Mucosa of descending colon (tissue), 3 donors: ENCODE results near the gene METTL25B. TPM values are rescaled to one million over a fixed set of nuclear protein-coding genes. Genes with fewer than 3 reads are reported as not detected.
A peak's percentile ranks its signal among the peaks of the same experiment; 100 is the strongest.

Source experiments
- ATAC-seq: fragments of 200-7000 bp; cut with Tn5 transposase; one replicate; pipeline ENCODE4 v1.9.1; 2020; ENCODE audit warnings: mild to moderate bottlenecking, moderate library complexity
- DNase-seq, 3 donors: peaks; one replicate each; pipeline ENCODE4 v3.0.0-alpha.2; 2020
- H3K36me3 ChIP-seq: fragments of 200-600 bp; one replicate; pipeline ENCODE4 v1.8.0; 2021; ENCODE audit warnings: low read depth, mild to moderate bottlenecking
- H3K4me1 ChIP-seq: fragments of 200-600 bp; one replicate; pipeline ENCODE4 v1.8.0; 2021; ENCODE audit warnings: low read depth, mild to moderate bottlenecking
- H3K4me3 ChIP-seq: fragments of 200-600 bp; one replicate; pipeline ENCODE4 v1.8.0; 2021; ENCODE audit warnings: mild to moderate bottlenecking
- H3K9me3 ChIP-seq: fragments of 200-600 bp; one replicate; pipeline ENCODE4 v1.8.0; 2021; ENCODE audit warnings: mild to moderate bottlenecking
- CTCF ChIP-seq: fragments of 200-600 bp; IDR thresholded peaks from one replicate; pipeline ENCODE4 v1.8.0; 2022; ENCODE audit warnings: antibody characterized with exemption, mild to moderate bottlenecking
- intact Hi-C, 2 donors: fragments of 100-400 bp; cut with DNase I in 1 of 2; cut with micrococcal nuclease in 1 of 2; formaldehyde crosslinking; loops; one replicate each; pipeline versions ENCODE4 v1.11.0 to v1.11.1; 2022; cut with DNase I, micrococcal nuclease
- total RNA-seq, 3 donors: library from RNA; stranded (reverse); fragmentation: NEBNext Ultra II Directional in 2 of 3; extraction: Animal tissue kit (Norgen Biotek cat#: 25700) in 2 of 3; gene quantifications; one replicate each; pipeline versions ENCODE4 v1.2.1 to v1.2.4, GENCODE V29; 2021 to 2023
- donor health status: DM: no; HTN: no; CAD: no; lungs with moderate emphysema.
- donor health status: DM: no; HTN: no; CAD: no.
- donor health status: DM: no; HTN: yes; CAD: no.

The METTL25B gene
- total RNA-seq, 3 donors from 2014 or later, result 35.1 to 58.6 (median 44.4) TPM

- H3K9me3 ChIP-seq, result no peaks in the 10 kb centered on the region
- ATAC-seq (no peak), DNase-seq (no peak)
- TF ChIP-seq CTCF, result no peak
- intact Hi-C loops, result no loop called here
- peaks cover 7% of the 10 kb centered on the region for H3K36me3 ChIP-seq
- H3K4me1 ChIP-seq, result peaks cover 28% of the 10 kb centered on the region
- no peak overlapping the region for H3K4me3 ChIP-seq
Observed at GRCh38 chr1:156742801-156743200, 14.5 kb downstream of the METTL25B start.

- Histone ChIP-seq H3K36me3 (peaks cover 7% of the 10 kb centered on the region), H3K9me3 (no peaks in the 10 kb centered on the region), H3K4me3 (no peak overlapping the region), H3K4me1 (peaks cover 36% of the 10 kb centered on the region)
- intact Hi-C loops, result no loop called here
- TF ChIP-seq CTCF, result no peak
- DNase-seq, result no peak
- ATAC-seq, result no peak
Observed at GRCh38 chr1:156743367-156744302, 15.4 kb downstream of the METTL25B start.

GRCh38 chr1:156744344-156744743 is 16.1 kb downstream of the METTL25B start:
- ATAC-seq, result no peak
- intact Hi-C loops, result no loop called here
- no peaks in the 10 kb centered on the region for H3K9me3 ChIP-seq
- TF ChIP-seq CTCF, result no peak
- H3K4me1 ChIP-seq, result peaks cover 42% of the 10 kb centered on the region
- H3K4me3 ChIP-seq, result no peak overlapping the region
- peak in 1 of 3 donors; percentile 50 for DNase-seq
- H3K36me3 ChIP-seq, result peaks cover 7% of the 10 kb centered on the region

- ATAC-seq (no peak), DNase-seq (peak in 1 of 3 donors; percentile 40)
- Histone ChIP-seq H3K4me1 (peaks cover 45% of the 10 kb centered on the region), H3K36me3 (peaks cover 7% of the 10 kb centered on the region), H3K9me3 (no peaks in the 10 kb centered on the region), H3K4me3 (no peak overlapping the region)
- no peak for TF ChIP-seq CTCF
- intact Hi-C loops, result no loop called here
Observed at GRCh38 chr1:156744786-156745419, 16.6 kb downstream of the METTL25B start.

- H3K4me1 ChIP-seq, result peaks cover 46% of the 10 kb centered on the region
Observed at GRCh38 chr1:156745881-156746280, 17.6 kb downstream of the METTL25B start.

More at GRCh38 chr1:156745881-156746280, 17.6 kb downstream of the METTL25B start:
- no peak for DNase-seq
- TF ChIP-seq CTCF, result no peak
- H3K36me3 ChIP-seq, result peaks cover 7% of the 10 kb centered on the region
- ATAC-seq, result no peak
- intact Hi-C loops, result no loop called here
- H3K4me3 ChIP-seq, result no peak overlapping the region
- H3K9me3 ChIP-seq, result no peaks in the 10 kb centered on the region
